PFSK-1 (cell line): Measurements from ENCODE around the gene KIF15.

Experiments
- FOXP2 ChIP-seq: optimal IDR thresholded peaks from 2 replicates; pipeline ENCODE3; 2011; ENCODE audit warnings: borderline replicate concordance, control low read depth, inconsistent platforms; ENCODE audit not compliant: insufficient read depth; ENCODE audit errors: extremely low read length, extremely low read depth
- POLR2AphosphoS5 ChIP-seq: IDR thresholded peaks from 2 replicates; pipeline ENCODE4 v1.6.1; 2012; ENCODE audit warnings: low read depth, mild to moderate bottlenecking, control low read depth, low read length, moderate library complexity
- REST ChIP-seq, 2 experiments: IDR thresholded peaks; 2 replicates each; pipeline versions ENCODE4 v1.6.1 to v1.8.0; 2011 to 2012; ENCODE audit warnings: low read depth in 2 of 2, low read length in 2 of 2, control low read depth in 1 of 2, inconsistent platforms in 1 of 2, mild to moderate bottlenecking in 1 of 2, moderate library complexity in 1 of 2; ENCODE audit not compliant: insufficient read depth in 1 of 2
- SIN3A ChIP-seq: IDR thresholded peaks from 2 replicates; pipeline ENCODE4 v1.6.1; 2012; ENCODE audit warnings: mild to moderate bottlenecking, low read length, moderate library complexity, borderline replicate concordance; ENCODE audit not compliant: insufficient read depth
- TAF1 ChIP-seq: IDR thresholded peaks from 2 replicates; pipeline ENCODE4 v1.6.1; 2012; ENCODE audit warnings: low read length, control low read depth, borderline replicate concordance; ENCODE audit not compliant: insufficient read depth

Gene KIF15

DNA sequence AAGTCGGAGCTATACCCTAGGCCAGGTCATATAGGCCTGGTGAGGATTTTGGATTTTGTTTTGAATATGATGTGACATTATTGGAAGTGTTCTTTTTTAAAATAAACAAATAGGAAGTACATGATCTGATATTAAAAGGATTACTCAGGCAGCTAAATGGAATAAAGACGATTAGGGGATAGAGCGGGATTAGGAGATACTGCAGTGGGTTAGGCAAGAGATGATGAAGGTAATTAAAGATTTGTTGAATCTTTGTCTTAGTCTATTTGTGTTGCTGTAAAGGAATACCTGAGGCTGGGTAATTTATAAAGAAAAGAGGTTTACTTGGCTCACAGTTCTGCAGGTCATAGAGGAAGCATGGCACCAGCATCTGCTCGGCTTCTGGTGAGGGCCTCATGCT is 21.3 kb downstream of the KIF15 start:
- TF ChIP-seq SIN3A: no peak
- no peak for TF ChIP-seq REST (IDR thresholded peaks at IDR 0.05; ENCODE audit: insufficient read depth in 1 of 2, low read depth in 2 of 2, low read length in 2 of 2)
- TF ChIP-seq FOXP2: no peak
- no peak for TF ChIP-seq TAF1
- TF ChIP-seq POLR2AphosphoS5: no peak

DNA sequence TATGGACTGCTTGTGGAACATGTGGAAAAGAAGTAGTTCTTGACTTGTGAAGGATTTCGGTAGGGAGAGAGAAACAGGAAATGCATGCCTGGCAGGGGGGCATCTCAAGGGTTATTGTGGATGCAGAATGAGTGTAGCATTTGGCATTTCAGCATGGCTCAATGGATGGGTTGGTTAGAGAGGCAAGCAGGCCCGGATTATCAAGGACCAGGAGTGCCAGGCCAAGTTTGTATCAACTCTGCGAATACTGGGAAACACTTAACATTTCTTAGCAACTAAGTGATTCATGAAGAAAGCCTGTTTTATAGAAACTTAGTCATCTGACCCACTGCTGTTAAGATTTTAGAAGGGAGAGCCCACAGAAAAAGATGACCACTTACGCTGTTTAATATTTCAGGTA is 33.6 kb downstream of the KIF15 start:
- TF ChIP-seq SIN3A: no peak
- no peak for TF ChIP-seq FOXP2
- no peak for TF ChIP-seq POLR2AphosphoS5
- no peak for TF ChIP-seq REST (IDR thresholded peaks at IDR 0.05; ENCODE audit: insufficient read depth in 1 of 2, low read depth in 2 of 2, low read length in 2 of 2)
- no peak for TF ChIP-seq TAF1

DNA sequence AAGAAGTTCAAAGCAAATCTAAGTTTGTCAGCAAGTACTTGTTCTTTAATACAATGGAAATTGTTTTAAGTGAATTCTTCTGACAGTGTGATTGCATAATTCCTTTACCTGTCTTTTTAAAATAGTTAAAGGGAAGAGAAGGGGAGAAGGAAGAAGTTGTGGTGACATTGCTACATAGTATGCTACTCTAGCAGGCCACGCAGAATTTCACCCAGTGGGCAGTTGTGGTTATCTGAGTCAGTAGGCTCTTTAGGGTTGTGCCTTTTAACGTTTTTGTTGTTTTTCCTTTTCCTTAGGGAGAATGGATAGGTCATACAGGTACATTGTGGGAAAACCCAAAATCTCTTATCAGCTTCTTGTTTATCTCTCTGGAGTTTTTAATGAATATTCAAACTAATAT is 40.4 kb downstream of the KIF15 start:
- TF ChIP-seq REST (IDR thresholded peaks at IDR 0.05; ENCODE audit: insufficient read depth in 1 of 2, low read depth in 2 of 2, low read length in 2 of 2): no peak
- TF ChIP-seq POLR2AphosphoS5: no peak
- no peak for TF ChIP-seq TAF1
- TF ChIP-seq SIN3A: no peak
- TF ChIP-seq FOXP2: no peak

GRCh38 chr3:44803298-44803697 is 41.7 kb downstream of the KIF15 start:
- TF ChIP-seq TAF1 (no peak), FOXP2 (no peak), SIN3A (no peak), POLR2AphosphoS5 (no peak), REST (IDR thresholded peaks at IDR 0.05; ENCODE audit: insufficient read depth in 1 of 2, low read depth in 2 of 2, low read length in 2 of 2) (no peak)

DNA sequence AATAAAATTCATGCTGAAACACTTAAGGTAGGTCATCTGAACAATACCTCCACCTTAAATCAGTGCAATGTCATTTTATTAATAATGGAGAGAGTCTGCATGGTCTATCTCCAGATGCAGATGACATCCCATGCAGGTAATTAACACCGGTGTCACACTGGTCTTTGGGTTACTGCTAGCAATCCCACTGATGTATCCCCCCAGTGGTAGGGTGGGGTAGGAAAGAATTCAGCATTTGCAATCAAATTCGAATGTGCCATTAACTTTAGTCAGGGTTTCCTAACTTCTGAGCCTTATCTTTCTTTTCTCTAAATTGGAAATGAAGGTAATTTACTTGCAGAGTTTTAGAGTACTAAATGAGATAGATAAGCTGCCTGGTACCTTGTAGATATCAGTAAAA is 44.4 kb downstream of the KIF15 start:
- TF ChIP-seq SIN3A (no peak), TAF1 (no peak), FOXP2 (no peak), POLR2AphosphoS5 (no peak), REST (IDR thresholded peaks at IDR 0.05; ENCODE audit: insufficient read depth in 1 of 2, low read depth in 2 of 2, low read length in 2 of 2) (no peak)
